HG02884 (cell line): Measurements from ENCODE around the gene AP5S1.

ENCODE experiments used
- ATAC-seq: cut with Tn5 transposase; IDR thresholded peaks from one replicate; pipeline ENCODE4 v1.9.1; 2021; ENCODE audit warnings: mild to moderate bottlenecking, moderate library complexity; ENCODE audit not compliant: unreplicated experiment

AP5S1 gene

GRCh38 chr20:3873507-3873906, 53.2 kb downstream of the AP5S1 start:
- ATAC-seq: no peak

GRCh38 chr20:3874194-3874844, 54.0 kb downstream of the AP5S1 start:
- no peak for ATAC-seq

GRCh38 chr20:3875378-3875974, 55.1 kb downstream of the AP5S1 start:
- no peak for ATAC-seq

GRCh38 chr20:3876000-3876399, 55.7 kb downstream of the AP5S1 start:
- ATAC-seq: no peak

- ATAC-seq: no peak
These were observed 56.3 kb downstream of the AP5S1 start for GRCh38 chr20:3876676-3877075.
